AG09319 (cell line): ENCODE data around the gene CDC42BPA.

Experiments
- DNase-seq: peaks from one replicate; pipeline ENCODE4 v3.0.0-alpha.2; 2010; ENCODE audit warnings: low read depth; ENCODE audit errors: extremely low read depth
- CTCF ChIP-seq: IDR thresholded peaks from 2 replicates; pipeline ENCODE4 v1.5.1; 2011; ENCODE audit warnings: low read depth, mild to moderate bottlenecking, inconsistent platforms, low read length, moderate library complexity

Gene CDC42BPA

GRCh38 chr1:226951286-226952117 is 366.8 kb downstream of the CDC42BPA start:
- no peak for DNase-seq
- TF ChIP-seq CTCF = no peak

- no peak for TF ChIP-seq CTCF
- DNase-seq = no peak
Measured at GRCh38 chr1:226950871-226951270, 367.4 kb downstream of the CDC42BPA start.

- DNase-seq = no peak
- TF ChIP-seq CTCF = no peak
Measured at GRCh38 chr1:226950316-226950715, 368.0 kb downstream of the CDC42BPA start.

DNA sequence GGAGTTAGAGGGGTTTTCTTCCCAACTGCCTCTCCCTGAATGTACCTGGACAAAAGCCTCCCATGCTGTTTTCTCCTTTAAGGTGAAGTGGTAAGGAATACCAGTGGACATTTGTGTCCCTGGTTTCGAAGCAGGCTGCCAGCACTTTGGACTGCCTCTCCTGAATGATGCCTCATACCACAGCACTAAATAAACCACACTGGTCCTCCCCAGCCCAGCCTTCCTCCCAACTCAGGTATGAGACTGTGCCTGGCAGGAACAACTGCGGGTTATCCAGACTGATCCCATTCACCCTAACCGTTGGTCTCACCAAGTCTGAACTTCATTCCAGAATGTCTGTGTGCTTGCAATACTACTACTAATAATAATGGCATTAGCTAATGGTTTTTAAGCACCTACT is 368.9 kb downstream of the CDC42BPA start:
- no peak for TF ChIP-seq CTCF
- no peak for DNase-seq

DNA sequence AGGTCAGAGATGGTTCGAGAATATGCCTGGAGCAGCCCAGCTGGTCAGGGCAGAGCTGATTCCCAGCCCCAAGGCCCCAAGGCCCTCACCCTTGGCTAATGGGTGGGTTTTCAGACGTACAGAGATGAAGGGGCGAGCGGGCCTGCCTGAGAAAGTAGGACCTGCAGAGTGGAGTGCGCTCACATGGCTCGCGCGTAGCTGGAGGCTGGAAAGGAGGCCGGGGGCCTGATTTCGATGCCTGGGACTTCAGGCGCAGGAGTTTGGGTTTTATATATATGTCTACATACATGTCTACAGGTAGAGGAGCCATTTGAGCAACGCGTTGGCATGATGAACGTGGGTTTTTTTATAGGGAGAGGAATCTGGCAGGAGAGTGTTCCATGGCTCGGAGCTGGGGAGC is 369.3 kb downstream of the CDC42BPA start:
- no peak for DNase-seq
- TF ChIP-seq CTCF = no peak

DNA sequence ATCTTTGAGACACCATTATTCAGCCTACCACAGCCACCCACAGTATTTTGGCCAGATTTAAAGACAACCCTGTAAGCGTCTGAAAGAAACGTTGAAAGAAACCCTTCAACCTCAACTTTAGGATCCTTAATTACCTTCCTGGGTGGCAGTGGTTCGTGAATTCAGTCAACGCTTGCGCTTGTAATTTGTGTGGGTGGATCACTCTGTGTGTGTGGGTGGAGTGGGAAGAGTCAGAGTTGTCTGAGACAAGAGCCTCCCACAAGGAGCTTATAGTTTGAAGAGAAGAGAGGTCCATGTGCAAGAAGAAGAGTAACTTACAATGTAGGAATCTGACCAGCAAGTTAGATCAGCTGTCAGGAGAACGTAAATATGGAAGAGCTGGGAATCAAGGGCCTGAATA is 369.8 kb downstream of the CDC42BPA start:
- no peak for DNase-seq
- TF ChIP-seq CTCF = no peak

- no peak for TF ChIP-seq CTCF
- DNase-seq = no peak
Measured at GRCh38 chr1:226948051-226948450, 370.2 kb downstream of the CDC42BPA start.
